CD4-positive, alpha-beta T cell (primary cell): ENCODE data around the gene GADL1. TPM values are rescaled to one million over a fixed set of nuclear protein-coding genes. Genes with fewer than 3 reads are reported as not detected.

Source experiments
- ATAC-seq: fragments of 200-7000 bp; cut with Tn5 transposase; one replicate; pipeline ENCODE4 v1.10.0; 2022; ENCODE audit warnings: mild to moderate bottlenecking; ENCODE audit not compliant: poor library complexity
- CTCF ChIA-PET: fragments of 350-600 bp; sonication (Branson Sonifier 250); formaldehyde crosslinking; loops from one replicate; lab custom pipeline; 2021; ENCODE audit warnings: antibody characterized with exemption, inconsistent platforms; lab: Charles Lee
- POLR2A ChIA-PET: fragments of 350-600 bp; sonication (Branson Sonifier 250); formaldehyde crosslinking; loops from one replicate; lab custom pipeline; 2021; ENCODE audit warnings: antibody characterized with exemption, inconsistent platforms; lab: Charles Lee
- DNase-seq, 14 experiments: peaks; one replicate each; pipeline ENCODE4 v3.0.0-alpha.2; 2013 to 2020; ENCODE audit warnings: mixed read lengths in 2 of 14
- H3K27ac ChIP-seq, 2 donors: one replicate each; pipeline versions ENCODE4 v1.5.1 to v1.7.0; 2013; ENCODE audit warnings: low read length in 2 of 2, low read depth in 1 of 2, mild to moderate bottlenecking in 1 of 2
- H3K27me3 ChIP-seq, 2 experiments: 1 replicate in 1 of 2; 2 replicates in 1 of 2; pipeline versions ENCODE4 v1.6.1 to v1.7.0; 2013; ENCODE audit warnings: low read length in 2 of 2, control low read depth in 1 of 2, mild to moderate bottlenecking in 1 of 2, moderate library complexity in 1 of 2; ENCODE audit not compliant: insufficient read depth in 2 of 2, control insufficient read depth in 1 of 2
- H3K36me3 ChIP-seq: one replicate; pipeline ENCODE4 v1.6.1; 2013; ENCODE audit warnings: low read length, control low read depth; ENCODE audit not compliant: insufficient read depth
- H3K4me1 ChIP-seq: one replicate; pipeline ENCODE4 v1.6.1; 2013; ENCODE audit warnings: low read length, control low read depth; ENCODE audit not compliant: insufficient read depth
- H3K4me3 ChIP-seq: one replicate; pipeline ENCODE4 v1.5.1; 2013; ENCODE audit warnings: mild to moderate bottlenecking, low read length, moderate library complexity
- H3K9me3 ChIP-seq, 2 experiments: 1 replicate in 1 of 2; 2 replicates in 1 of 2; pipeline versions ENCODE4 v1.6.1 to v1.7.0; 2013; ENCODE audit warnings: low read length in 2 of 2, mild to moderate bottlenecking in 2 of 2, control low read depth in 1 of 2, moderate library complexity in 1 of 2; ENCODE audit not compliant: control insufficient read depth in 1 of 2, insufficient read depth in 1 of 2
- H3K27ac Mint-ChIP-seq: one replicate; pipeline ENCODE4 v1.8.0; 2020; ENCODE audit warnings: mixed read lengths
- H3K27me3 Mint-ChIP-seq: one replicate; pipeline ENCODE4 v1.8.0; 2021; ENCODE audit warnings: mixed read lengths
- H3K36me3 Mint-ChIP-seq: one replicate; pipeline ENCODE4 v1.8.0; 2021; ENCODE audit warnings: low read depth, mixed read lengths
- H3K4me1 Mint-ChIP-seq: one replicate; pipeline ENCODE4 v1.8.0; 2021; ENCODE audit warnings: low read depth, mixed read lengths
- H3K4me3 Mint-ChIP-seq: one replicate; pipeline ENCODE4 v1.8.0; 2020; ENCODE audit warnings: mild to moderate bottlenecking, mixed read lengths
- H3K9me3 Mint-ChIP-seq: one replicate; pipeline ENCODE4 v1.8.0; 2020; ENCODE audit warnings: mixed read lengths
- intact Hi-C, 2 experiments: fragments of 100-400 bp; cut with DNase I in 1 of 2; cut with micrococcal nuclease in 1 of 2; formaldehyde crosslinking; loops; one replicate each; pipeline versions ENCODE4 v1.15.1 to v1.9.0; 2023 to 2025; cut with DNase I, micrococcal nuclease
- total RNA-seq, 174 experiments: library from RNA in 2 of 174; stranded (reverse) in 2 of 174; gene quantifications; one replicate each; pipeline ENCODE4 v1.2.3 and lab custom pipeline; 2021 to 2026
- TF ChIP-seq, protein P1 (sequence below): fragments of 200-600 bp; IDR thresholded peaks from one replicate; pipeline ENCODE4 v1.8.0; 2022; ENCODE audit warnings: antibody characterized with exemption, mild to moderate bottlenecking

GADL1 gene
- total RNA-seq, 2 experiments from 2014 or later, result not detected

DNA sequence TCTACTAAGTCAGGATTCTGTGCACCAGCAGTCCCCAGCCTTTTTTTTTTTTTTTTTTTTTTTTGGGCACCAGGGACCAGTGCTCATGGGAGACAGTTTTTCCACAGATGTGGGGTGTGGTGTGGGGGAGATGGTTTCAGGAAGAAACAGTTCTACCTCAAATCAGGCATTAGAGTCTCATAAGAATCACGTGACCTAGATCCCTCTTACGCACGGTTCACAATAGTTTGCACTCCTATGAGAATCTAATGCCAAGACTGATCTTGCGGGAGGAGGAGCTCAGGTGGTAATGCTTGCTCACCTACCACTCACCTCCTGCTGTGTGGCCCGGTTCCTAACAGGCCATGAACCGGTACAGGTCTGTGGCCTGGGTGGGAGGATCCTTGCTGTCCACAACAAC lies 88.8 kb downstream of the GADL1 start:
- Mint-ChIP-seq H3K4me1 (peaks cover 14% of the 10 kb centered on the region), H3K27me3 (no peaks in the 10 kb centered on the region), H3K27ac (no peak overlapping the region), H3K9me3 (no peaks in the 10 kb centered on the region), H3K4me3 (no peak overlapping the region), H3K36me3 (no peaks in the 10 kb centered on the region)
- Histone ChIP-seq H3K27me3 (no peaks in the 10 kb centered on the region), H3K4me3 (no peak overlapping the region), H3K4me1 (no peaks in the 10 kb centered on the region), H3K36me3 (no peaks in the 10 kb centered on the region), H3K9me3 (no peaks in the 10 kb centered on the region), H3K27ac (no peak overlapping the region)
- POLR2A ChIA-PET, result no interaction called here
- intact Hi-C loops, result no loop called here
- ATAC-seq (no peak), DNase-seq (no peak)
- TF ChIP-seq, protein P1, sequence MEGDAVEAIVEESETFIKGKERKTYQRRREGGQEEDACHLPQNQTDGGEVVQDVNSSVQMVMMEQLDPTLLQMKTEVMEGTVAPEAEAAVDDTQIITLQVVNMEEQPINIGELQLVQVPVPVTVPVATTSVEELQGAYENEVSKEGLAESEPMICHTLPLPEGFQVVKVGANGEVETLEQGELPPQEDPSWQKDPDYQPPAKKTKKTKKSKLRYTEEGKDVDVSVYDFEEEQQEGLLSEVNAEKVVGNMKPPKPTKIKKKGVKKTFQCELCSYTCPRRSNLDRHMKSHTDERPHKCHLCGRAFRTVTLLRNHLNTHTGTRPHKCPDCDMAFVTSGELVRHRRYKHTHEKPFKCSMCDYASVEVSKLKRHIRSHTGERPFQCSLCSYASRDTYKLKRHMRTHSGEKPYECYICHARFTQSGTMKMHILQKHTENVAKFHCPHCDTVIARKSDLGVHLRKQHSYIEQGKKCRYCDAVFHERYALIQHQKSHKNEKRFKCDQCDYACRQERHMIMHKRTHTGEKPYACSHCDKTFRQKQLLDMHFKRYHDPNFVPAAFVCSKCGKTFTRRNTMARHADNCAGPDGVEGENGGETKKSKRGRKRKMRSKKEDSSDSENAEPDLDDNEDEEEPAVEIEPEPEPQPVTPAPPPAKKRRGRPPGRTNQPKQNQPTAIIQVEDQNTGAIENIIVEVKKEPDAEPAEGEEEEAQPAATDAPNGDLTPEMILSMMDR, result no peak
- CTCF ChIA-PET, result no interaction called here

DNA sequence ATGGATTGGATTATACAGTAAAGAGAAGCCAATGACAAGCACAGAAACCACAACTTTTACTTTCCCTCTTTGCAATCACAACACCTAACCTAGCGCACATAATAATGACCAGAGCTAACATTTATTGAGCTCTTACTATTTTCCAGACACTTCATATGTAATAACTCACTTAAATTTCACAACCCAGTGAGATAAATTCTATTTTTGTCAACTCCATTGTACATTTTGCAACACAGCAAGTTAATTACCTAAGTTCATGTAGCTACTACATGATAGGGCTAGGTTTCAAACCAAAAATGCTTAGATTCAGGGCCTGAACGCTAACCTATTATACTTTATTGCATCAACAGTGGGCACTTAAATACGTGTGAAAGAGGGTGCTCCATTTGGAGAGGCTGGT lies 89.5 kb downstream of the GADL1 start:
- intact Hi-C loops, result no loop called here
- ChIA-PET CTCF (no interaction called here), POLR2A (no interaction called here)
- Histone ChIP-seq H3K27me3 (no peaks in the 10 kb centered on the region), H3K9me3 (no peaks in the 10 kb centered on the region), H3K27ac (no peak overlapping the region), H3K36me3 (no peaks in the 10 kb centered on the region), H3K4me1 (no peaks in the 10 kb centered on the region), H3K4me3 (no peak overlapping the region)
- TF ChIP-seq, protein P1, result no peak
- ATAC-seq, result no peak
- H3K27me3 Mint-ChIP-seq, result no peaks in the 10 kb centered on the region
- H3K9me3 Mint-ChIP-seq, result no peaks in the 10 kb centered on the region
- no peak overlapping the region for H3K27ac Mint-ChIP-seq
- peaks cover 10% of the 10 kb centered on the region for H3K4me1 Mint-ChIP-seq
- no peaks in the 10 kb centered on the region for H3K36me3 Mint-ChIP-seq
- no peak for DNase-seq
- no peak overlapping the region for H3K4me3 Mint-ChIP-seq

DNA sequence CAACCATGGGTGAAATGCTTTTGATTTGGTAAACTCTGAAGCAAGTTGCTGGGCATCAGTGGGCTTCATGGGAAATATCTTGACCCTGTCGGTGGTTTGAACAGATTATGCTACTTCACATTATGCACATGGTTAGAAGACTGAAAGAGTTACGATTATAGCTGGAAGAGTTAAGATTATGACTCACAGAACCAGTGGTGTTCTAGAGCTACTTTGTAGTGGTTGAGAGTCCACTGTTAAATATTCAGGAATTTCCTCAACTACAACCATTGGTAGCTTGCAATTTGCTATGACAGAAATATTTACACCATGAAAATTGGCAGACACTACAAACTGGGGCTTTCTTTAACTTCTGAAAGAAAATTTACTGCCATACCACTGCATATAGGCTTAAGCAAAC lies 99.3 kb downstream of the GADL1 start:
- ChIA-PET POLR2A (no interaction called here), CTCF (interaction anchor here (1.4 kb wide), 1 partner anchor 9 kb away, joined by 3 read pairs; no protein-coding TSS in a partner anchor)
- no peak for ATAC-seq
- DNase-seq, result no peak
- H3K4me3 ChIP-seq, result no peak overlapping the region
- TF ChIP-seq, protein P1, result no peak
- Mint-ChIP-seq H3K4me1 (no peaks in the 10 kb centered on the region), H3K4me3 (no peak overlapping the region), H3K27ac (no peak overlapping the region), H3K27me3 (no peaks in the 10 kb centered on the region), H3K9me3 (no peaks in the 10 kb centered on the region), H3K36me3 (no peaks in the 10 kb centered on the region)
- H3K27ac ChIP-seq, result no peak overlapping the region
- intact Hi-C loops, result no loop called here
- H3K9me3 ChIP-seq, result no peaks in the 10 kb centered on the region
- H3K36me3 ChIP-seq, result no peaks in the 10 kb centered on the region
- H3K4me1 ChIP-seq, result no peaks in the 10 kb centered on the region
- H3K27me3 ChIP-seq, result no peaks in the 10 kb centered on the region
